Urinary bladder (tissue), 4 donors: Measurements from ENCODE around the gene FANCC. TPM values are rescaled to one million over a fixed set of nuclear protein-coding genes. Genes with fewer than 3 reads are reported as not detected.

Experiments
- DNase-seq: peaks from one replicate; pipeline ENCODE4 v3.0.0-alpha.2; 2015; ENCODE audit errors: extremely low spot score
- H3K27ac ChIP-seq: one replicate; pipeline ENCODE4 v1.5.1; 2013; ENCODE audit warnings: low read depth, mild to moderate bottlenecking, moderate library complexity
- H3K36me3 ChIP-seq: one replicate; pipeline ENCODE4 v1.6.1; 2013; ENCODE audit warnings: mild to moderate bottlenecking, moderate library complexity; ENCODE audit not compliant: insufficient read depth
- H3K4me1 ChIP-seq: one replicate; pipeline ENCODE4 v1.6.1; 2013; ENCODE audit warnings: mild to moderate bottlenecking, moderate library complexity; ENCODE audit not compliant: insufficient read depth
- H3K4me3 ChIP-seq: one replicate; pipeline ENCODE4 v1.5.1; 2013; ENCODE audit warnings: low read depth, low read length
- WGBS: extraction: QIAGEN DNeasy Blood & Tissue Kit; methylation state at CpG from one replicate; pipeline ENCODE4 v1.1.7; 2013; 5-methylcytosine and 5-hydroxymethylcytosine counted together
- polyA plus RNA-seq: library from polyadenylated mRNA; stranded (reverse); fragments of 200-250 nt; gene quantifications from one replicate; pipeline ENCODE4 v1.2.3, GENCODE V29; 2013
- total RNA-seq: library from RNA; depleted of rRNA; stranded (reverse); fragments of >200 nt; gene quantifications from one replicate; pipeline ENCODE4 v1.2.3, GENCODE V29; 2014
- donor health status: healthy with polysubstance abuse.
- donor health status: healthy.

FANCC gene
- total and polyA plus RNA-seq, 2 donors: 4.6 to 25.7 TPM

DNA sequence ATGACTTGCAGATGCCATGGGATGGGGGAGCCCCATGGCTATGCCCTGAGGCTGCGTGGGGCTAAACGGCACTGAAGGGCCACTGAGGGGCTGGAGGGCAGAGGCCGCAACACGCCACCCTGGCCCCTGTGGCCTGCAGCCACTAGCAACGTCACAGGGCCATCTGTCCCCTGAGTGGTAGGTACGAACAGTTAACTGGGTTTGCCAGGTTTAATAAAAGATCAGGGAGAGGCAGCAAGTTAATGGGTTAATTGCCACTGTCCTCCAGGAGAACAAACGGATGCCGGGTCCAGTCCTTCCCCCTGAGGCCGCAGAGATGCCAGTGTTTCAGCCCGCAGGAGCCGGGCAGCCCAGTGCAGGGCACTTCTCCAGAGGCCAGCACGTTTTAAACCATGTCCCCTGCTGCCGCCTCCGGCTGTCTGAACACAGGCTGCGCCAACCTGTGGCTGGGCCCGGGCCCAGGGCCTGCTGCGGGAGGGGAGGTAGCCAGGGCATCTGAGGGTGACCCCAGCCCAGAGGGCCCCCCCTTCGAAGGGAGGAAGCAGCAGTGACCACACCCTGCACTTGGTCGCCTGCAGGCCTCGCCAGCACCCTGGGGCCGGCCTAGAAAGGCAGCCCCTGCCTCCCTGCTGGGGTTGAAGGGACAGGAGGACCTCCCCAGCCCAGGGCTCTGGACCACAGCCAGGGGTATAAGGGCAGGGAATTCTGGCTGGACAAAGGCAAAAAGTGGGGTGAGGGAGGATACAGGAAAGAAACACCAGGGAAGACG is 227.3 kb downstream of the FANCC start:
- no peak overlapping the region for H3K27ac ChIP-seq
- no peaks in the 10 kb centered on the region for H3K4me1 ChIP-seq
- no peak overlapping the region for H3K4me3 ChIP-seq
- peaks cover 3% of the 10 kb centered on the region for H3K36me3 ChIP-seq
- WGBS: 36% methylated on average over 22 of the region's 22 CpGs
- no peak for DNase-seq

DNA sequence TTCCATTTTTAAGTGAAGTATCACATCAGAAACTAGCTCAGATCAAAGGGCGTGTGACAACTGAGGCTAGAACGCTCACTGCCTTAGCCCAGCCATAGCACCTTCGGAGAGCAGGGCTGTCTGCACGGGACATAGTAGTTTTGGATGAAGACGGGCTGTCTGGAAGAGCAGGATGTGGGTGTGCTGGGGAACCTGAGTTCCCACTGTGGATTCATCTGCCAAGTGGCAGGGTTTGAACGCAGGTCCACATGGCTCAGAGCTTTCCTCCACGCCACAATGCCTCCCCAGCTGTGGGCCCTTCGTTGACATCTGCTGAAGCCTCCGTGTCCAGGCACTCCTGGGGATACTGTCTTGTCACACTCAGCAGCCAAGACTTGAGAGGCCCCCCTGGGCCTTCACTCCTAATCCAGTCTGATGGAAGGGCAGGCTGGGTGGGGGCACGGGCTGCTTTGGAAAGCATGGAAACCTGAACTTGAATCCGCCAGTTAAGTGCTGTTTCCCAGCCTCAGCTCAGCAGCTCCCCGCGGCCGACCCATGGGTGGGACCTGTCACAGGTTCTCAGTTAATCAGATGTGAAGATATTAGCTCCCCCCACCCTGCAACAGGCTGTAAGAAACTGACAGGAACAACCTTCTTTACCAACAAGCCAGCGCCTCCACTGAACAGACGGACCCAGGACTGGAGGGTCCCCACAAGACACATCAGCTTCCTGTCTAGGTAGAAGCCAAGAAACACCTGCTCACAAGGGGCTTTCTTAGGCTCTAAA is 228.1 kb downstream of the FANCC start:
- H3K4me3 ChIP-seq: no peak overlapping the region
- WGBS: 67% methylated on average over 16 of the region's 16 CpGs
- no peak for DNase-seq
- H3K36me3 ChIP-seq: peaks cover 3% of the 10 kb centered on the region
- H3K4me1 ChIP-seq: no peaks in the 10 kb centered on the region
- H3K27ac ChIP-seq: no peak overlapping the region

DNA sequence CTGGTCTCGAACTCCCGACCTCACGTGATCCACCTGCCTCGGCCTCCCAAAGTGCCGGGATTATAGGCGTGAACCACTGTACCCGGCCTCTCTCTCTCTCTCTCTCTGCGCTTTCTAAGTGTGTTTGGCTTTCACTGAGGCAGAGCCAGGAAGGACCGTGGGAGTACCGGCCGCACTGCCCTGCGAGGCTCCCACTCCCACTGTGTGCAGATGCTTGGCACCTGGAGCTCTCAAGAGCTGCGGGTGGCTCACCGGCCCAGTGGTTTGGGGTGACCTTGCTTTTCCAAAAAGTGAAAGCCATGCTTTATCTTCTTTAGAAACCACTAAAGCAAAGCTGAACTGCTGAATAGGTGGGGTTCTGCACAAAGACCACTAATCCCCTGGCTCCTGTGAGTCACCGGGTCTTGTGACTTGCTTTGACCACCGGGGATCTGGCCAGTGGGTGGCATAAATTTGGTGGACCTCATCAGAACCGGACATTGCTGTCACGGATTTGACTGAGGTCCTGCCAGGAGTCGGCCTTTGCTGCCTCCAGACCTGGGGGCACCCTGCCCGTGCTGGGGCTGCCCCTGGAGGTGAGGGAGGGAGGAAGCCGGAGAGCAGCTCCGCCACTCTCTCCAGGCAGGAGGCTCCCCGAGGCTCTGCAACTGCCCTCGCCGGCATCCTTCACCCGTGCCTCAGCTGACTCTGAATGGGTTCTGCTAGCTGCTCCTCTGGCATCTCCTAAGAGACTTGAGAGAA is 228.9 kb downstream of the FANCC start:
- H3K4me1 ChIP-seq: no peaks in the 10 kb centered on the region
- no peak for DNase-seq
- H3K27ac ChIP-seq: no peak overlapping the region
- WGBS: 70% methylated on average over 26 of the region's 26 CpGs
- no peak overlapping the region for H3K4me3 ChIP-seq
- H3K36me3 ChIP-seq: peaks cover 3% of the 10 kb centered on the region

DNA sequence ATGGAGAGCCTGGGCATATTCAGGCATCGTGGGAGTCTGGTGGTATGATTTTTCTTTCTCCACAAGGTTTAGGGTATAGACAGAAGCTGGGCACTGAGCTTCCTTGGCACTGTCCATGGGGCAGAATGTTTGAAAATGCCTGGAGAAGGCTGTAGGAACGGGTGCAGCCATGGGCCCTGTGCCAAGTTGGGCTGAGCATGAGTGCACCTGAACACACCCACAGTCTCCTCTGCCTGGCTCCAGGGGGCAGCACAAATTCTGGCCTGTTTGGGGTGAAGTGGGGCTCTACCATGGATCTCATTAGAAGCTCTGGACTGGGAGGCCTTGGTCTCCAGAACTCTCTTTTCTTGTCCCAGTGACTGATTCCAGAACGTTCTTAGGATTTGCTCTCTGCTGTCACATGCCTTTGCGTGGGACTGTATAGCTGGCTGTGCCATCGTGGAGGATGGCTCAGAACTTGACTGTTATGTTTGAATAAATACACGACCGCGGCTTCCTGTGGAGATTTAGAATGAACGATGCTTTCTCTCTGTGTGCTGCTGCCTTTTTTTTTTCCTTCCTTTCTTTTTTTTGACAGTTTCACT is 229.8 kb downstream of the FANCC start:
- WGBS: 61% methylated on average over 9 of the region's 9 CpGs
- Histone ChIP-seq H3K36me3 (peaks cover 3% of the 10 kb centered on the region), H3K4me3 (no peak overlapping the region), H3K27ac (no peak overlapping the region), H3K4me1 (no peaks in the 10 kb centered on the region)
- no peak for DNase-seq

DNA sequence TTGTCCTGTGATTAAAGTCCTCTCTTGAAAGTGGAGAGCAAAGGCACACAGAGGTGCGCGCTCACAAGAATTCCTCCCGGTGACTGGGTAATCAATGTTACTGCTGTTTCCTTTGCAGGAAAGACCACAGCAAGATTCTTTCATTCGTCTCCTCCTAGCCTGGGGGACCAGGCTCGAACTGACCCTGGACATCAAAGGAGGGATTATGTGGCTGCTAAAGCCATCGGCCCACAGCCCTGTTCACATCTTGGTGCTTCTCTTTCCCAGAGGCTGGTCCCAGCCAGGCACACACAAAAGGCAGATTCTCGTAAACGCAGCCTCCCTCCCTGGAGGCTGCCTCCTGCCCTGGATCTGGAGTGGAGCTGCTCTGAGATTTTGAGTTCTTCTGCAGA is 230.9 kb downstream of the FANCC start:
- H3K27ac ChIP-seq: no peak overlapping the region

DNA sequence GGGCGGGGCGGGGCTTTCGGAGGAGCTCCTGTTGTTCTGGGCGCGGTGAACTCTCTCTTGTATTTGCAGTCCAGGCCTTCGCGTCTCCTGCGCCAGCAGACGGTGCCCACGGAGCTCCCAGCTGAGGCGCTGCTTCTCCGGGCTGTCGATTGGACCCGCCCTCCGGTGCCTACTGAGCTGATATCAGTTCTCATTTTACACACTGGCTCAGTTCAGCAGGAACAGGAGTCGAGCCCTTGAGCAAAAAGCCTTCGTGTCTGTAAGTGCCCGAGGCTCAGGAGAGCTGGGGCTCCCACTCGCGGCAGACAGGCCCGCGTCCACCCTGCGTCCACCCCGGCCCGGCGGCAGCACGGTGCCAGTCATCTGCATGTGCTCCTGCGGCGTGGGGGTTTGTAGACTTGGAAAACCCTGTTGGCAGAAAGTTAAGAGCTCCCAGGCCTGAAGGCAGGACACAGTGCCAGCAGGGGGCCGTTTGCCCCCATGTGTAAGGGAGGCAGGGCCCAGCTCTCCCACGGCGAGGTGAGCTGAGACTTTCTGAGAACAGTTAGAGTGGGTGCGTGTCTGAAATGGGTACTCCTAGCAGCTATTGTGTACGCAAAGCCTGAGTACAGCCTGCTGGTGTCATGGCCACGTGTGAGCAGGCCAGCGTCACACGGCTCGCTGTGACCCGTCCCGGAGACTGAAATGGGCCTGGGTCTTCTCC is 231.5 kb downstream of the FANCC start:
- H3K36me3 ChIP-seq: peaks cover 5% of the 10 kb centered on the region
- H3K27ac ChIP-seq: no peak overlapping the region
- H3K4me3 ChIP-seq: no peak overlapping the region

More for the DNA sequence above, 230.9 kb downstream of the FANCC start:
- H3K4me3 ChIP-seq: no peak overlapping the region
- 63% methylated on average over 8 of the region's 8 CpGs for WGBS
- H3K4me1 ChIP-seq: no peaks in the 10 kb centered on the region
- H3K36me3 ChIP-seq: peaks cover 5% of the 10 kb centered on the region
- no peak for DNase-seq

DNA sequence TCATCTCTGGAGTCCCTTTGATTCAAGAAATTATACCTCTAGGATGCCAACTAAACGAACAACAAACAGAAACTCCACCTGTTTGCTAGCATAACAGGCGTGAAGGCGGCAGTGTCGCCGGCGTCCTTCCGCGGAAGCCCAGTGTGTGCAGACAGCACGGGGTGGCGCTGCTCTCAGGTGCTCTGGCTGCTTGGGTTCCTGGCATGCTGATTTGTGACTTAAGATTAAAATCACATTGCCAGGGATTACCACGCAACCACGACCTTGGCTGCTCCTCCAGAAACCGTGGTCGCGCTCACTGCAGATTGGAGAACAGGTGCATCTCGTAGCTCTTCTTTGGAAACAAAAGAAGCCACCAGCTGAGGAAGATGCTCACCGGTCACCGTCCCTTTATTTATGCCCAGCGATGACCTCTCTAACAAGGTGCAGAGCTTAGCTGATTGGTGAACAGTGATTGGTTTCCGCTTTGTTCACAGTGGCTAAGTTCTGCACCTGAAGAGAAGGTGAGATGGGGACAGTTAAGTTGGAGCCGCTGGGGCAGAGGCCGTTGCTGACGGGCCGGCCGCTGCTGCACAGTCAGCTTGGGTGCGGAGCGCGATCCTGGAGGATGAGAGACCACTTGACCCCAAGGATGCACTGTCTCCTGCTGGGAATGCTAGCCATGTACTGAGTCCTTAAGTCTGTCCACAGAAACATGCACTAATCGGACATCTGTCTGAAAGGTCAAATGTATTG is 232.3 kb downstream of the FANCC start:
- WGBS: 85% methylated on average over 29 of the region's 29 CpGs
- Histone ChIP-seq H3K36me3 (peaks cover 5% of the 10 kb centered on the region), H3K4me3 (no peak overlapping the region), H3K27ac (no peak overlapping the region), H3K4me1 (no peaks in the 10 kb centered on the region)
- DNase-seq: no peak

More for the DNA sequence above, 231.5 kb downstream of the FANCC start:
- WGBS: 69% methylated on average over 40 of the region's 40 CpGs
- H3K4me1 ChIP-seq: no peaks in the 10 kb centered on the region
- DNase-seq: no peak

DNA sequence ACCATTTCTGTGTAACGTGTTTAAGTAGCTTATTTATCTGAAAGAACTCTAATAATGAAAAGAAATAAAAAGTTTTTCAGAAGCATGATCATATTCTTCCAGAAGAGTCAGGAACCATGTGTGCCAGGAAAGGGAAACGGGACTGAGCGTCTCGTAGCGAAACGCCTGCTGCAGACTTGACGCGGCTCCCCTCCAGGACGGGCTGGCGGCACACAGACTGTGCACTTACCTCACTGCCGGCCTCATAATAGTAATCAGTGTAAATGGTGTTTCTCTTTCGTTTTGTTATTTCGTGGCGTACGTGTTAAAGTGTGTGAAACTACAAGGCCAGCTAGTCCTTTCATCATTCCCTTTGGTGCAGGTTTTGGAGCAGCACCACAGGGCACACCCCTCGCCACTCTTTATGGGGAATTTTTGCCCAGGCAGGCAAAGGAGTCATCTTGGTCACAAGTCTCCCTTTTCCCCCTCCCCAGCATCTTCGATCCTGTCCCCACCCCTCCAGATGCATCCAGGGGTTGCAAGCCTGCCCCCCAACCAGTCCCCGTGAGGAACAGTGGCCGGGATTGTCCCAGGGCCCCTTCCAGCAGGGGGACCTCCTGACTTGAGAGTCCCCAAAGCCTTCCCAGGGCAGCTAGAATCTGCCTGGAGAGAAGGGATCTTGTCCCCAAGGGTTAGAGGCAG is 233.1 kb downstream of the FANCC start:
- Histone ChIP-seq H3K36me3 (peaks cover 5% of the 10 kb centered on the region), H3K27ac (no peak overlapping the region), H3K4me1 (no peaks in the 10 kb centered on the region), H3K4me3 (no peak overlapping the region)
- WGBS: 73% methylated on average over 19 of the region's 19 CpGs
- DNase-seq: no peak

DNA sequence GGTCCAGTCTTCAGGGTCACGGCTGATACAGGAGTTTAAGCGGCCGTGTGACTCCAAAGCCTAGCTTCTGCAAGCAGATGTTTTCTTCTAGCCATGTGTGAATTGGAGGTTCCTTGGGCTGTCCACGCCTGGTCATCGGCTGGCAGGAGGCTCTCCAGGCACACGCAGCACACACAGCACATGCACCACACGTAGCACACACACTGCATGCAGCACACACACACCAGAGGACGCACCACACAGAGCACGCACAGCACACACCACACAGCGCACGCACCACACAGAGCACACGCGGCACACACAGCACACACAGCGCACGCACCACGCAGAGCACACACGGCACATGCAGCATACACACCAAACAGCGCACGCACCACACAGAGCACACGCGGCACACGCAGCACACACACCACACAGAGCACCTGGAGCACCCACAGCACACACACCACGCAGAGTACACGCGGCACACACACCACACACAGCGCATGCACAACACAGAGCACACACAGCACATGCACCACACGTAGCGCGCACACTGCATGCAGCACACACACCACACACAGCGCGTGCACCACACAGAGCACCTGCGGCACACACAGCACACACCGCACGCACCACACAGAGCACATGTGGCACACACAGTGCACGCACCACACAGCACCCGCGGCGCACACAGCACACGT is 234.3 kb downstream of the FANCC start:
- H3K4me1 ChIP-seq: no peaks in the 10 kb centered on the region
- no peak overlapping the region for H3K27ac ChIP-seq
- H3K36me3 ChIP-seq: peaks cover 5% of the 10 kb centered on the region
- WGBS: 90% methylated on average over 39 of the region's 39 CpGs
- no peak overlapping the region for H3K4me3 ChIP-seq
- no peak for DNase-seq

DNA sequence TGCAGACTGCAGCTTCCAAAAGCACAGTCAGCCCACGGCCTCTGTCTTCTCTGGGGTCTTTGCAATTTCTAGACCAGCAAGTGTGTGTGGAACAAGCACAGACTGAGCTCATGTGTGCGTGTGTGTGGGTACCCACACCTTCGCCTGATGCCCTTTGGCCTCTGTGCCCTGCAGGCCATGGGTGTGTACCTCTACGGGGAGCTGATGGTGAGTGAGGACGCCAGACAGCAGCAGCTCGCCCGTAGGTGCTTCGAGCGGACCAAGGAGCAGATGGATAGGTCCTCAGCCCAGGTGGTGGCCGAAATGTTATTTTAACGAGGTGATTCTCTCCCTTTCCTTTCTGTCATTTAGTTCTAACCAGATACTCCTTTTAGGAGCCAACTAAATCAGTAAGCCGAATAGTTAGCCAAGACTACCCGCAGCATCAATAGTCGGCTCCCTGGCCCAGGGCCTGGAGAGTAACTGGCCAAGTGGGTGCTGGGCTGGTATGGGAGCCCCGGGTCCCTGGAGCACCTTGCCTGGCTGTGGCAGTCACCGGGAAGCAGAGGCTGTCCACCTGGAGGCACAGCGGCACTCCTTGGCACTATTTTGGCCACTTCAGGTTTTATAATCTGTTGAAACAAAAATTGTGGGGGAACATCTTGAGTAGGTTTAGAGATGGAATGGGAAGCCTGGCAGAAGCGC is 235.0 kb downstream of the FANCC start:
- H3K4me1 ChIP-seq: no peaks in the 10 kb centered on the region
- peaks cover 5% of the 10 kb centered on the region for H3K36me3 ChIP-seq
- no peak for DNase-seq
- WGBS: 75% methylated on average over 18 of the region's 18 CpGs
- H3K4me3 ChIP-seq: no peak overlapping the region
- no peak overlapping the region for H3K27ac ChIP-seq

DNA sequence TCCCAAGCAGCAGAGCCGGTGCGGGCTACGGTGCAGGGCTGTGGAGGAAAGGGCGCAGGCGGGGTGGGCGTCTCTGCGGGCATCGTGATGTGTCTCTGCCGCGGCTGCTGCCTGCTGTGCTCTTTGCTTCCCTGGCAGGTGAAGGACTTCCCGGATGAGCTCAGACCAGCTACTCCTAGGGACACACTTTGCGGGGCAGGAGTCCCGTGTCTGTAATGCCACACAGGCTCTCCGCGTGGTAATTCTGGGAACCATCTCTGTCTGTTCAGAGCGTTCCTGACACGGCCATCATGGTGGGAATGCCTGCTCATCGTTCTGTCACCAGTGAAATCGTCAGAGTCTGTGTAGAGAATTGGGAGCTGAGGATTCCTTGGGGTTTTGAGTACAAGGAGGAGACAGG is 235.5 kb downstream of the FANCC start:
- Histone ChIP-seq H3K4me3 (no peak overlapping the region), H3K27ac (no peak overlapping the region), H3K4me1 (no peaks in the 10 kb centered on the region), H3K36me3 (peaks cover 5% of the 10 kb centered on the region)
- DNase-seq: no peak
- 70% methylated on average over 19 of the region's 19 CpGs for WGBS
